GM19467 (cell line): Measurements from ENCODE around the gene GRIN3B.

ENCODE experiments used
- ATAC-seq: cut with Tn5 transposase; IDR thresholded peaks from one replicate; pipeline ENCODE4 v1.9.1; 2021; ENCODE audit warnings: mild to moderate bottlenecking, moderate library complexity; ENCODE audit not compliant: unreplicated experiment

Gene GRIN3B

DNA sequence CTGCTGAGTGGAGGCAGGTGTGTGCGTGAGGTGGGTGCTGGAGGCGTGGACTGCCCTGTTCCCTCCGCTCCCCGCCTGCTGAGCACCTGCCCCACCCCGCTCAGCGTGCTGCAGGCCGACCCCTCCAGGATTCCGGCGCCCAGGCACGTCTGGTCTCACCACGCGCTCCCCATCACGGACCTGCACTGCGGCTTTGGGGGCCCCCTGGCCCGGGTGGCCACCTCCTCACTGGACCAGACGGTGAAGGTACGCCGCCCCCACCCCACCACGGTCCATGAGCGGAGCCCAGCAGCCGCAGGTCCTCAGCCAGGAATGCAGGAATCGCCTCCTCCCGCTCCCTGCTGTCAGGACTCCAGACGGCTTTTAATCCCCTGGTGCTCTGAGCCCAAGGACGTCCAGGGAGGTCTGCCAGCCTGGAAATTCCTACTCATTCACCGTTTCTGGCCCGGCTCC is 10.1 kb upstream of the GRIN3B start:
- no peak for ATAC-seq

DNA sequence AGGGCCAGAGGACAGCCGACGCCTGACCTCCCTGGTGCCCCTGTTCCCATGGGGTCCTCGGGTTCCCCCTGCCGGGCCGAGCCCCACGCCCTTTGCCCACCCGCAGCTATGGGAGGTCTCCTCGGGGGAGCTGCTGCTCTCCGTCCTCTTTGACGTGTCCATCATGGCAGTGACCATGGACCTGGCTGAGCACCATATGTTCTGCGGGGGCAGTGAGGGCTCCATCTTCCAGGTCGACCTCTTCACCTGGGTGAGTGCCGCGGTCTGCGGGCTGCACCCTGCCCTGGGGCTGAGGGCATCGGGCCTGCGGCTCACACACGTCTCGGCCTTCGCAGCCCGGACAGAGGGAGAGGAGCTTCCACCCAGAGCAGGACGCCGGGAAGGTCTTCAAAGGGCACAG is 9.5 kb upstream of the GRIN3B start:
- ATAC-seq: no peak

DNA sequence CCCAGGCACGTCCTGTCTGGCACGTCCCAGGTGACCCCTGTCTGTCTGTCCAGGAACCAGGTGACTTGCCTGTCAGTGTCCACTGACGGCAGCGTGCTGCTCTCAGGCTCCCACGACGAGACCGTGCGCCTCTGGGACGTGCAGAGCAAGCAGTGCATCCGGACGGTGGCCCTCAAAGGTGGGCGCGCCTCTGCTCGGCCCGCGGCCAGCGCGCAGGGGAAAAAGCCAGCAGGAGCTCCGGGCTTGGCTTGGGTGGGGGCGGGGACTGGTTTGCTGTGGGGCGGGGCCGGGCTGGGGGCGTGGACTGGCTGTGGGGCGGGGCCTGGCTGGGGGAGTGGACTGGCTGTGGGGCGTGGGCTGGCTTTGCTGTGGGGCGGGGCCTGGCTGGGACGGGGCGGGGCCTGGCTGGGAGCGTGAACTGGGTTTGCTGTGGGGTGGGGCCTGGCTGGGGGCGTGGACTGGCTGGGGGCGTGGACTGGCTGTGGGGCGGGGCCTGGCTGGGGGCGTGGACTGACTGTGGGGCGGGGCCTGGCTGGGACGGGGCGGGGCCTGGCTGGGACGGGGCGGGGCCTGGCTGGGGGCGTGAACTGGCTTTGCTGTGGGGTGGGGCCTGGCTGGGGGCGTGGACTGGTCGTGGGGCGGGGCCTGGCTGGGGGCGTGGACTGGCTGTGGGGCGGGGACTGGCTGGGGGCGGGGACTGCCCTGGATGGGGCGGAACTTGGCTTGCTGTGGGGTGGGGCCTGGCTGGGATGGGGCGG is 8.9 kb upstream of the GRIN3B start:
- no peak for ATAC-seq

DNA sequence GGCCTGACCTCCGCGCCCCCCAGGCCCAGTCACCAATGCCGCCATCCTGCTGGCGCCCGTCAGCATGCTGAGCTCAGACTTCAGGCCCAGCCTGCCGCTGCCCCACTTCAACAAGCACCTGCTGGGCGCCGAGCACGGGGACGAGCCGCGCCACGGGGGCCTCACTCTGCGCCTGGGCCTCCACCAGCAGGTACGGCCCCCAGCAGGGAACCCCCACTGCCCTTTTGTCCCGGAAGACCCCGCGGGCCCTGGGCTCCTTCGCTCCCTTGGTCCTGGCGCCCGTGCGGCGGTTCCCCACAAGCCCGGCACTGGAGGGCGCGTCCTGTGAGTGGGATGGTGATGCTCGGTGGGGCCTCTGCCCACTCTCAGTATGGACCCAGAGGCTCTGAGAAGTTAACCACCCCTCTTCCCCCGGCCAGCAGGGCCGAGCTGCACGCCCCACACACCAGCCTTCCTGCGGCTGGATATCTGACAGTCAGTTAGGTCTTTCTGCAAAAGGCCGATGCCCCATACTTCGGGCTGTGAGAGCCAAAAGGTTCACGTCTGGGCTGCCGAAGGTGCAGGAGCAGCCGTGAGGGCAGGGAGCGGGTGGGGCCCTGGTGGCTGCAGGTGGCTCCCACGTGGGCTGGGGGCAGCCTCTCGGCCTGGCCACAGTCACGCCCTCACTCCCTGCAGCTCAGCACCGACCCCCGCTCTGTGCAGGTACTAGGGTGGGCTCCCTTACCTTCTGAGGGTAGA is 8.1 kb upstream of the GRIN3B start:
- no peak for ATAC-seq

DNA sequence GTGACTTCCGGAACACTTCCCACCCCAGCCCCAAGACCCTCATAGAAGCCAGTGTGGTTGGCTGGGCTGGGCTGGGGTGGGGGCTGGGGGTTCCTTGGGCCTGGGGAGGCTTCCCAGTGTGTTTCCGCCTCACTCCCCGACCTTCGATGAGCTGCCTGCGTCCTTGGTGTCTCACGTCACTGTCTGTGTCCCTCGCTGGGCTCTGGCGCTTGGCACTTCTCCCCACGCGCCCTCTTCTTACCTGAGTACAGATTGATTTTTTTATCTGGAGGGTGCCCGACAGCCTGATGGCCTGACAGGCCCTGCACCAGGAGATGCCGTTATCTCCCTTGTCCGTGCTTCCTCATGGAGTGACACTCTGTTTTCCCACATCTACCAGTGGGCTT is 7.6 kb upstream of the GRIN3B start:
- no peak for ATAC-seq

DNA sequence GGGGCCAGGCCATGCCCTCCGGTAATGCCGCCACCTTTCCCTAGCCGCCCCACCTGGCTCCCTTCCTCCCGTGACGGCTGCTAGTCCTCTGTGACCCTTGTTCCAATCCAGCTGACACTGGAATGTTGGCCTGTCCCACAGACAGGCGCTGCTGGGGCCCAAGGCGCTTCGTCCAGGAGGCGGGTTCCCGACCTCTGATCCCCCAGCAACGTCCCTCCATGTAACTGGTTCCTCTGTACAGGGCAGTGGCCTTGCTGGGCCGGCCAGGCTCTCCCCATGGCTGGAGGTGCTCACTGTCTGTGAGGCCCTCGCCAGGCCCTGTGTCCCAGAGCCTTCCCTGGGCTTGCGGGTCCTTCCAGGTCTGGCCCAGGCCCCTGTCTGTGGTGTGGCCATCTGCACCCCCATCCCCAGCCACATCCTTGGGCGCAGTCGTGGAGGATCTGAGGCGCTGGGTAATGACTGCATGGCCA is 6.8 kb upstream of the GRIN3B start:
- ATAC-seq: no peak

DNA sequence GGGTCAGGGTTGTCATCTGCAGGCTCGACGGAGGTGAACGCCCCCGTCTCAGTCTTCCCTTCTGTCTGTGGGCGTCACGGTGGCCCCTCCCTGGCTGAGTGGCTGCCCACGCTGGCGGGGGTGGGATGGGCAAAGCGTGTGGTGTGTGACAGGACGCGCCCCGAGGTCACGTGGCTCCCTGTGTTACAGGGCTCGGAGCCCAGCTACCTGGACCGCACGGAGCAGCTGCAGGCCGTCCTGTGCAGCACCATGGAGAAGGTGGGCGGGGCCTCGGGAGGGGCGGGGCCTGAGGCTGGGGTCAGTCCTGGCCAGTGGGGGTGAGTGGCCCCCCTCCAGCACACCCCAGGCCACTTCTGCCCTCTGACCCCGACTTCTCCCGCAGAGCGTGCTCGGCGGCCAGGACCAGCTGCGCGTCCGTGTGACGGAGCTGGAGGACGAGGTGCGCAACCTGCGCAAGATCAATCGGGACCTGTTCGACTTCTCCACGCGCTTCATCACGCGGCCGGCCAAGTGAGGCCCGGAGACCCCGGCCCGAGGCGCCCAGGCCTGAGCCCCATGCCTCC is 6.3 kb upstream of the GRIN3B start:
- ATAC-seq: no peak

DNA sequence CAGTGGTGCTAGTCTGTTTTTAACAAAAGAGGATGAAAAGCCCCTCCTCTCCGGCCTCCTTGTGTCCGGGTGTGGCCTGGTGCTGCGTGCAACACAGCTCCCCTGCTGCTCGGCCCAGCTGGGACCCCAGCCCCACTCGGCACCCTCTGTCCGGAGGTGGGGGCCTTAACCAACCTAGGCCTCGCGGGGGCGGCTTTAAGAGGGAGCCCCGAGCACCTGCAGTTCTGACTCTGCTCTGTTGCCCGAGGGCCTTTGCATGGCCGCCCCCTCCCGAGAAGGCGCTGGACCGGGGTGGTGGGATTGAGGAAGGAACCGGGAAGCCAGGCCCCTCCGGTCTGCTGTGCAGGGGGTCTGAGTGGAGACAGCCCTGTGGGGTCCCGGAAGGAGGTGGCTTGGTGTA is 5.7 kb upstream of the GRIN3B start:
- no peak for ATAC-seq

DNA sequence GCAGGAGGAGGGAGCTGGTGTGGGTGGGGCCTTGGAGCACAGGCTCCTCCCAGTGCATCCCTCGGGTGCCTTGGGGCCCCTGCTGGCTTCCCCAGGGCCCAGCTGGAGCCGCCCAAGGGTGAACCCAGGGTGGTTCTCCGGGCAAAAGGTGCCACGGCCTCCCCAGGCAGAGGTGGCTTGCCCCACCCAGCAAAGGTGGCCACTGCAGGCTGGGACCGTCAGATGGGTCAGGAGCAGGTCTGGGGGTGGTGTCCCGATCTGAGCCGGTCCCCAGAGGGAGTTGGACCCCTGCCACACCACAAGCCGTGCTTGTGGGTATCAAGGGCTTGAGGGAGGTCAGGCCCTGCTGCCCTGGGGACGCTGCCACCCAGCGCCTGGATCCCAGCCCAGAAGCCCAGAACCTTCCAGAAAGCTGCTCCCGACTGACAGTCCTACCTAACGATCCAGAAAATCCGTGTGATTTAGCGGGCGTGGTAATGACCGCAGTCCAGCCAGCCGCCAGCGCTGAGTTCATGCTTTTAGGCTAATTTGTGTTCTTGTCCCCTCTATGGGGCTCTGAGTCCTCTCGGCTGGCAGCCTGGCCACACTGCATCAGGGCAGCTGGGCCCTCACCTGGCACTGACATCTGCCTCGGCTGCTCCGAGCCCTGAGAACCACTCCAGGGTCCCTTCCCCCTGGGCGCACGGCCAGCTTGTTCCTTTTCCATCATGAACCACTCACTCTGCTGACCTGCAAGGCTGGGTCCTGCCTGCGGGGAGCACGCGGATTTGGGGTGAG is 5.0 kb upstream of the GRIN3B start:
- ATAC-seq: no peak

DNA sequence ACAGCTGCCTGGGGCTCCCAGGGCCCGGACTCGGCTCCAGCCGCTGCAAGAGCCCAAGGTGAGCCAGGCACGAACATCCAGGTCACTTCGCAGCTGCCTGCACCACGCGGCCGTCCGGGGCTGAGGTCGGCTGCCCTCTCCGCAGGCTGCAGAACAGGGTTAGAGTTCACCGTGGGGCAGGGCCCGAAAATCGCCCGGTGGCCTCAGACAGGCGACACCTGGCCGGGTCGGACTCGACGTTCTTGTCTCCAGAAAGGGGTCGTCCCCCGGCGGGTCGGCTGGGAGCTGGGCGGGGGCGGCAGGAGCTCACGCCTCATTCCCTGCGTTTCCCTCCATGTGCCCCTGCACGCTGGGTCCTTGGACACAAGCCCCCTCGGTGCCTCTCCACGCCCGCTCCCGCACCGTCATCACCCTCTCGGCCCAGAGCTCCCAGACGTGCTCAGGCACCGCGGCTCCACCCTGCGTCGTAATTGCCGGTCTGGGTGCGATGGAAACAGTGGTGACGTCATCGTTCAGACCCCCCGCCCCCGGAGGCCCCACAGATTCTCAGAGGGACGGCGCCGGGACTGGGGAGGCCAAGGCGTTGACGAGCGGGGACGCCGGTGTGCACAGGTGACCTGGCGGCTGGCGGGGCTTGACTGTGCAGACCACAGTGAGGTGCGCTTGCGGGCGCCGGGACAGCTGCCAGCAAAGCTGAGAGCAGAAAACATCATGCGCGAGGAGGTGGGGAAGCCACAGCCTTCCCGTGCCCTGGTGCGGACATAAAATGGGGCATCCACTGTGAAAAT is 4.0 kb upstream of the GRIN3B start:
- no peak for ATAC-seq

DNA sequence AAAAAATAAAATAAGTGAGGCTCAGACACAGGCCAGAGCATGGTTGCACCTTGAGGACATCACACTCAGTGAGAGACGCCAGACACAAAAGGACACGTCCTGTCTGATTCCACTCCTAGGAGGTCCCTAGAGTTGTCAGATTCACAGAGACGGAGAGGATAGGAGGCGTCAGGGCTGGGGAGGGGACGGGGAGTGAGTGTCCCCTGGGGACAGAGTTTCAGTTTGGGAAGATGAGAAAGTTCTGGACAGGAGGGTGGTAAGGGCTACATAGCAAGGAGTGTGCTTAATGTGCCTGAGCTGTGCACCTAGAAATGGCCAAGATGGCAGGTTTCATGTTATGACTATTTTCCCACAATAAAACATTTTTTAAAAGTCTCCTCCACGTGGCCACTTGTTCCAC is 2.2 kb upstream of the GRIN3B start:
- no peak for ATAC-seq

DNA sequence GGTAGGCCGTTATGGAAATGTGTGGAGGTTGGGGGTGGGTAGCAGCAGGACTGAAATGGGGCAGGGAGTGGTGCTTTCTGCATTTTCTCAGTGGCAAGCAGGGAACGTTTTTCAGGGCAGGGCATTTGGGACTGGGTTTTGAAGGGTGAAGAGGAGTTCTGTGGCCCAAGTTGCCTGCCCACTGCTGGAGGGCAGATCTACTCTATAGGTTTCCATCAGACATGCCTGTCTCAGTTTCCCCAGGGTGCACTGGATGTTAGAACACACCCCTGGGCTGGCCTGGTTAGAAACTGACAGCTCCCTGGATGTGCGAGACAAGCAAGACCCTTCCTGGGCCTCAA is 870 bp upstream of the GRIN3B start:
- no peak for ATAC-seq

DNA sequence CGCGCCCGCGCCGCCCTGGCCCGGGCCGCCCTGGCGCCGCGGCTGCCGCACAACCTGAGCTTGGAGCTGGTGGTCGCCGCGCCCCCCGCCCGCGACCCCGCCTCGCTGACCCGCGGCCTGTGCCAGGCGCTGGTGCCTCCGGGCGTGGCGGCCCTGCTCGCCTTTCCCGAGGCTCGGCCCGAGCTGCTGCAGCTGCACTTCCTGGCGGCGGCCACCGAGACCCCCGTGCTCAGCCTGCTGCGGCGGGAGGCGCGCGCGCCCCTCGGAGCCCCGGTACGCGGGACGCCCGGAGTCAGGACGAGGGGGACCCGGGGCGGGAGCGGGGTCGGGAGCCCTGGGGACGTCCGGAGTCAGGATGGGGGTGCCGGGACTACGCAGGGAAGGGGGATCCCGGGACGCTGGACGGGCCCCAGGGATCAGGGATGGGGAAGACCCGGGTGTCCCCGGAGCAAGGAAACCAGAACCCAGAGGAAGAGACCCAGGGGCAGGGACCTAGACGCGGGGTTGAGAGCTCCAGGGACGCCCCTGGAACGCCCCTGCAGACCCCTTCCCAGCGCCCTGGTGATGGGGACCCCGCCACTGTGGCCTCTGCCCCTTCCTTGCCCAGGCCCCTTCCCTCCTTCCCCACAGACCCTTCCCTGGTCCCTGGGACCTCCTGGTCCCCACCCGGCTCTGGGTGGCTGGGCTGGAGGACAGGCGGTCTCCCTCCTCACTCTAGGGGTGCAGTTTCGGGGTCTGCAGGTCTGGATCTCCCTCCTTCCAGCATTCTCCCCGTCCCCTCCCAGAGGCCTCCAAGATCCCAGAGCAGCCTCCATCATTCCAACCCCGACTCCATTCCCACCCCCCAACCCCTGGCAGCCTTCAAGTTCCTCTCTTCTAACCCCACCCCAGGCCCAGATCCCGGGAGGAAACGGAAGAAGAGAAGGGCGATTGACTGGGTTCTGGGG is 645 bp downstream of the GRIN3B start:
- no peak for ATAC-seq

DNA sequence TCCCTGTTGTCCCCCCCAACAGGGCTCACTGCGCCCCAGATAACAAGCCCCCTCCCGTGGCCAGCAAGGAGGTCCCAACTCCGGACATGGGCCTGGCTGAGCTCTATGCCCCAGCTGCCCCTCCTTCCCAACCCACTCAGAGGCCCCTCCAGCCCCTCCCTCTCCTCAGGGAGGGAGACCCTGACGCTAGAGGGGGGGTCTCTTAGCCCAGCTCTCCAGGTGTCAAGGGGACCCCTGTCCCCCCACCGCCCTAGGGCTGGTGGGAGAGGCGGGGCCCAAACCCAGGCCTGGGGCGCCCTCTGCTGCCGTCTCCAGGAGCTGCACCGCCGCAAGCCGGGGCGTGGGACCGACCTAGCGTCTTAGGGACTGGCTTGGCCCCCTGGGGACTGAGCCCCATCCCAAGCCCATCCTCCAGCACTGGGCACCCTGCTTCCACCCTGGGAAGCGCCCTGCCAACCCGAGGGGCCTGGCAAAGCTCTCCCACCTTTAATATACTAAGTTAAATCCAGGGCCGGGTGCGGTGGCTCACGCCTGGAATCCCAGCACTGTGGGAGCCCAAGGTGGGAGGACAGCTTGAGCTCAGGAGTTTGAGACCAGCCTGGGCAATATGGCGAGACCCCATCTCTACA is 1.4 kb downstream of the GRIN3B start:
- ATAC-seq: no peak

DNA sequence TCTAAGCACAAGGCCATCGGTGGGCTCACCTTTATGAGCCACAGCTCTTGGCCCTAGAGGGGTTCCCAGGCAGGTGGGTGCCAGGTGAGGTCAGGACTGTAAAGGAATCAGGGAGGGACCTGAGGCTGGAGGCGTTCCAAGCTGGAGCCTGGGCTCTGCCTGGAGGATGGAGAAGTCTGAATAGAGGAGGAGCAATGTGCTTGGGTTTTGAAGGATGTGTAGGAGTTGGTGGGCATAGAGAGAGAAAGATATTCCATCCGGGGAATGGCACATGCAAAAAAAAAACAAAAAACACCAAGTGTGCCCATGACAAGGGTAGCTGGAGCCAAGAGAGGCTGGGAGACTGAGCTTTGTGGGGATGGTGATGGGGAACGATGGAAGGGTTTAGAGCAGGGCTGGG is 2.4 kb downstream of the GRIN3B start:
- ATAC-seq: no peak

DNA sequence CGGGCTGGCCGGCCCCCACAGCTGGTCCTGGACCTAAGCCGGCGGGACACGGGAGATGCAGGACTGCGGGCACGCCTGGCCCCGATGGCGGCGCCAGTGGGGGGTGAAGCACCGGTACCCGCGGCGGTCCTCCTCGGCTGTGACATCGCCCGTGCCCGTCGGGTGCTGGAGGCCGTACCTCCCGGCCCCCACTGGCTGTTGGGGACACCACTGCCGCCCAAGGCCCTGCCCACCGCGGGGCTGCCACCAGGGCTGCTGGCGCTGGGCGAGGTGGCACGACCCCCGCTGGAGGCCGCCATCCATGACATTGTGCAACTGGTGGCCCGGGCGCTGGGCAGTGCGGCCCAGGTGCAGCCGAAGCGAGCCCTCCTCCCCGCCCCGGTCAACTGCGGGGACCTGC is 3.1 kb downstream of the GRIN3B start:
- ATAC-seq: no peak

DNA sequence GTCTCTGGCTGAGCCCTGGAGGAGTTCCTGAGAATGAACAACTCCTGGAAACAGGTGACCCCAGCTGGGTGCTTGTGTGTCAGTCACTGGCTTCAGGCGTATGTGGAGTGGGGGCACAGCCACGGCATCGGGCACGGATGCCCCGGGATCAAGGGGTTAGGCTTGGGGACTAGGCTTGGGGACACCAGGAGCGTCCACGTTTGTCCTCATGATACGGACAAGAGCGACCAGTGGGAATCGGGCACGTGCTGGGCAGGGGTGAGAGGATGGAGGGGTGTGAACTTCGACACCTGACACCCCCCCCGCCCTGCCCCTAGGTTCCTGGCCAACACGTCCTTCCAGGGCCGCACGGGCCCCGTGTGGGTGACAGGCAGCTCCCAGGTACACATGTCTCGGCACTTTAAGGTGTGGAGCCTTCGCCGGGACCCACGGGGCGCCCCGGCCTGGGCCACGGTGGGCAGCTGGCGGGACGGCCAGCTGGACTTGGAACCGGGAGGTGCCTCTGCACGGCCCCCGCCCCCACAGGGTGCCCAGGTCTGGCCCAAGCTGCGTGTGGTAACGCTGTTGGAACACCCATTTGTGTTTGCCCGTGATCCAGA is 4.1 kb downstream of the GRIN3B start:
- no peak for ATAC-seq

DNA sequence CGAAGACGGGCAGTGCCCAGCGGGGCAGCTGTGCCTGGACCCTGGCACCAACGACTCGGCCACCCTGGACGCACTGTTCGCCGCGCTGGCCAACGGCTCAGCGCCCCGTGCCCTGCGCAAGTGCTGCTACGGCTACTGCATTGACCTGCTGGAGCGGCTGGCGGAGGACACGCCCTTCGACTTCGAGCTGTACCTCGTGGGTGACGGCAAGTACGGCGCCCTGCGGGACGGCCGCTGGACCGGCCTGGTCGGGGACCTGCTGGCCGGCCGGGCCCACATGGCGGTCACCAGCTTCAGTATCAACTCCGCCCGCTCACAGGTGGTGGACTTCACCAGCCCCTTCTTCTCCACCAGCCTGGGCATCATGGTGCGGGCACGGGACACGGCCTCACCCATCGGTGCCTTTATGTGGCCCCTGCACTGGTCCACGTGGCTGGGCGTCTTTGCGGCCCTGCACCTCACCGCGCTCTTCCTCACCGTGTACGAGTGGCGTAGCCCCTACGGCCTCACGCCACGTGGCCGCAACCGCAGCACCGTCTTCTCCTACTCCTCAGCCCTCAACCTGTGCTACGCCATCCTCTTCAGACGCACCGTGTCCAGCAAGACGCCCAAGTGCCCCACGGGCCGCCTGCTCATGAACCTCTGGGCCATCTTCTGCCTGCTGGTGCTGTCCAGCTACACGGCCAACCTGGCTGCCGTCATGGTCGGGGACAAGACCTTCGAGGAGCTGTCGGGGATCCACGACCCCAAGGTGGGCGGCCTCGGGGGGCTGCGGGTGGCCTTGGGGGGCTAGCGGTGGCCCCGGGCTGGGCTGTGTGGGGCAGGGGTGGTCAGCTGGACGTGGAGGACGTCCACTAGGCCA is 4.8 kb downstream of the GRIN3B start:
- no peak for ATAC-seq
